ENCODE data around the gene PDCL3. TPM values are rescaled to one million over a fixed set of nuclear protein-coding genes. Genes with fewer than 3 reads are reported as not detected.

Gene PDCL3
- total RNA-seq, 1 donor from 2014 or later = 15.0 TPM

- Mint-ChIP-seq H3K36me3 (ENCODE audit: low read depth, unreplicated experiment) (no peaks in the 10 kb centered on the region), H3K4me1 (ENCODE audit: unreplicated experiment) (no peaks in the 10 kb centered on the region), H3K9me3 (ENCODE audit: unreplicated experiment) (no peaks in the 10 kb centered on the region), H3K27ac (ENCODE audit: unreplicated experiment) (no peak overlapping the region), H3K4me3 (ENCODE audit: unreplicated experiment) (no peak overlapping the region), H3K27me3 (ENCODE audit: unreplicated experiment) (peaks cover 4% of the 10 kb centered on the region)
- no peak for DNase-seq (ENCODE audit: low spot score)
- no peak for TF ChIP-seq CTCF (IDR thresholded peaks at IDR 0.05; ENCODE audit: unreplicated experiment)
Observed at GRCh38 chr2:100522430-100522829, 40.4 kb upstream of the PDCL3 start.

- H3K4me3 Mint-ChIP-seq (ENCODE audit: unreplicated experiment) = no peak overlapping the region
- no peak for TF ChIP-seq CTCF (IDR thresholded peaks at IDR 0.05; ENCODE audit: unreplicated experiment)
- H3K4me1 Mint-ChIP-seq (ENCODE audit: unreplicated experiment) = peaks cover 5% of the 10 kb centered on the region
- no peak for DNase-seq (ENCODE audit: low spot score)
- no peaks in the 10 kb centered on the region for H3K9me3 Mint-ChIP-seq (ENCODE audit: unreplicated experiment)
- no peak overlapping the region for H3K27ac Mint-ChIP-seq (ENCODE audit: unreplicated experiment)
- no peaks in the 10 kb centered on the region for H3K36me3 Mint-ChIP-seq (ENCODE audit: low read depth, unreplicated experiment)
- peaks cover 4% of the 10 kb centered on the region for H3K27me3 Mint-ChIP-seq (ENCODE audit: unreplicated experiment)
Observed at GRCh38 chr2:100524331-100524730, 38.5 kb upstream of the PDCL3 start.

- Mint-ChIP-seq H3K4me3 (ENCODE audit: unreplicated experiment) (no peak overlapping the region), H3K36me3 (ENCODE audit: low read depth, unreplicated experiment) (no peaks in the 10 kb centered on the region), H3K9me3 (ENCODE audit: unreplicated experiment) (no peaks in the 10 kb centered on the region), H3K27ac (ENCODE audit: unreplicated experiment) (no peak overlapping the region), H3K27me3 (ENCODE audit: unreplicated experiment) (peaks cover 4% of the 10 kb centered on the region), H3K4me1 (ENCODE audit: unreplicated experiment) (peaks cover 5% of the 10 kb centered on the region)
- no peak for DNase-seq (ENCODE audit: low spot score)
- no peak for TF ChIP-seq CTCF (IDR thresholded peaks at IDR 0.05; ENCODE audit: unreplicated experiment)
Observed at GRCh38 chr2:100526868-100527267, 35.9 kb upstream of the PDCL3 start.

GRCh38 chr2:100527440-100528015 lies 35.3 kb upstream of the PDCL3 start:
- no peaks in the 10 kb centered on the region for H3K36me3 Mint-ChIP-seq (ENCODE audit: low read depth, unreplicated experiment)
- H3K4me3 Mint-ChIP-seq (ENCODE audit: unreplicated experiment) = no peak overlapping the region
- peaks cover 5% of the 10 kb centered on the region for H3K4me1 Mint-ChIP-seq (ENCODE audit: unreplicated experiment)

More at GRCh38 chr2:100527440-100528015, 35.3 kb upstream of the PDCL3 start:
- Mint-ChIP-seq H3K27ac (ENCODE audit: unreplicated experiment) (no peak overlapping the region), H3K9me3 (ENCODE audit: unreplicated experiment) (no peaks in the 10 kb centered on the region), H3K27me3 (ENCODE audit: unreplicated experiment) (peaks cover 4% of the 10 kb centered on the region)
- no peak for TF ChIP-seq CTCF (IDR thresholded peaks at IDR 0.05; ENCODE audit: unreplicated experiment)
- DNase-seq (ENCODE audit: low spot score) = no peak

Measured in endothelial cell (in vitro differentiated cells).